HG02981 (cell line): ENCODE results near the gene RGS17.
A peak's percentile ranks its signal among the peaks of the same experiment; 100 is the strongest.
"Not testable (repeated sequence)": the region's sequence is repeated elsewhere in the genome, so short reads cannot be mapped to it uniquely, and the experiment has no call there.

Experiments used
- ATAC-seq: cut with Tn5 transposase; IDR thresholded peaks from one replicate; pipeline ENCODE4 v1.9.1; 2021; ENCODE audit warnings: mild to moderate bottlenecking, moderate library complexity; ENCODE audit not compliant: unreplicated experiment

The RGS17 gene

DNA sequence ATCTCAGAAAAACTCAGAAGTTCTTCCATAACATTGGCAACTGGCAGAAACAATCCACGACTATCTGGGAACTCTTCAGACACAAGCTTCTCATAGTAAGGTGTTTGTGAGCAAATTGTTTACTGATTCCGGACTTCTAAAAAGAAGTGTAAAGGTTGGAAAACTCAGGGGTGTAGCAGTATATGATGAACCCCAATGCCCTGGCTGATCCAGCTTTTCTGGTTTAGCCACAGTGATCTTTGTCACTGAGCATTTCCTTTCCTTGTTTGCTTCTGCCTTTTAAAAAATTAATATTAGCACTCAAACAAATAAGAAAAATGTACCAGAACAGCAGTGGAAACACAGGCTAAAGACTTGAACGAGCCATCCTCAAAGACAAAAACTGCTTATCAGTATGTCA lies 4.9 kb downstream of the RGS17 start:
- no peak for ATAC-seq

DNA sequence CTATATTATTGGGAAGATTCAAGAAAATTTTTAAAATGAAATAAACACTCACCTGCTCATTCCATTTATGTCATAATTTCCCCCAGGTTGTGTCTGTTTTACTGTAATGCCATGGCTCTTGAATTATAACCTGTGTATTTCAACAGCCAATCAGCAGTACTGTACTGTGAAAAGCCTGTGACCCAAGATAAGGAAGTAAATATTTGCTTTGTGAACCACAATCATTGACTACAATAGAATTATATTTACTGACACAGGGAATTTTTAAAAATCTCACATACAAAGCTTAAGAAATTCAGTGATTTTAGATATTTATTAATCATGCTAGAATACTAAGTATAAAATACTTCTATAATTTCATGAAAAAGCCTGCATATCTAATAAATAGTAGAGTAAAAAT lies 6.0 kb downstream of the RGS17 start:
- ATAC-seq: no peak

DNA sequence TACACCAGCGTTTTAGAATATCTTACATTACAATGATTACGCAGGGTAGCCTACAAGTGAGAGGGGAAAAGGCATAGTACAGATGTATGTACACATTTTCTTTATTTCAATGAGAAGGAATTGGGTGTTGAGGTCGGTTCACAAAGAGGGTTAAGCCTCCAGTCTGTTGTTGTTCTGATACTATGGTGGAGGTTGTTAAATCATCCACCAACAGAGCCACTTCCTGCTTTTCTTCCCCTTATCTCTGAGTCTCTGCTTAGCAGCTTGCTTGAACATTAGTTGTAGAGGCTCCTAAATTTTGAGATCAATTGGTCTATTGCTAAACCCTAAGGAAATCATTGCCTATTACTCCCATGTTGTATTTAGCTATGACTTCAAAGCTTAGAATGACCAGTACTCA lies 7.3 kb downstream of the RGS17 start:
- peak; percentile 61 for ATAC-seq

DNA sequence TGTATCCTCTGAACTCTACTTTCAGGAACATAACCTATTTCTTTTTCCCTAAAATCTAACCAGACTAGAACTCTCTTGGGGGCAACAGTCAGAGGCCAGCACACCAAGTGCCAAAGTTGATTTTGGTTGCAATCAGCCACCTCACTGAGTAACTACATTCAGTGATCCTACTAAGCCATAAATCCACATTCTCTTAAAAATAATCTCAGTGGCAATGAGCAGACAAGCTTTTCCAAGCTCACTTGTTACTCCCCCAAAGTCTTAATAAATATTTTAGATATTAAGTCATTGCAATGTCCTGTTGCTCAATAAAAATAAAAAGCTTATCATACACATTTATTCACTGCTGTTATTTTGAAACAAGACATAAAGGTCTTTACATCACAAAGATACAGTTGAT lies 9.8 kb downstream of the RGS17 start:
- ATAC-seq: no peak

DNA sequence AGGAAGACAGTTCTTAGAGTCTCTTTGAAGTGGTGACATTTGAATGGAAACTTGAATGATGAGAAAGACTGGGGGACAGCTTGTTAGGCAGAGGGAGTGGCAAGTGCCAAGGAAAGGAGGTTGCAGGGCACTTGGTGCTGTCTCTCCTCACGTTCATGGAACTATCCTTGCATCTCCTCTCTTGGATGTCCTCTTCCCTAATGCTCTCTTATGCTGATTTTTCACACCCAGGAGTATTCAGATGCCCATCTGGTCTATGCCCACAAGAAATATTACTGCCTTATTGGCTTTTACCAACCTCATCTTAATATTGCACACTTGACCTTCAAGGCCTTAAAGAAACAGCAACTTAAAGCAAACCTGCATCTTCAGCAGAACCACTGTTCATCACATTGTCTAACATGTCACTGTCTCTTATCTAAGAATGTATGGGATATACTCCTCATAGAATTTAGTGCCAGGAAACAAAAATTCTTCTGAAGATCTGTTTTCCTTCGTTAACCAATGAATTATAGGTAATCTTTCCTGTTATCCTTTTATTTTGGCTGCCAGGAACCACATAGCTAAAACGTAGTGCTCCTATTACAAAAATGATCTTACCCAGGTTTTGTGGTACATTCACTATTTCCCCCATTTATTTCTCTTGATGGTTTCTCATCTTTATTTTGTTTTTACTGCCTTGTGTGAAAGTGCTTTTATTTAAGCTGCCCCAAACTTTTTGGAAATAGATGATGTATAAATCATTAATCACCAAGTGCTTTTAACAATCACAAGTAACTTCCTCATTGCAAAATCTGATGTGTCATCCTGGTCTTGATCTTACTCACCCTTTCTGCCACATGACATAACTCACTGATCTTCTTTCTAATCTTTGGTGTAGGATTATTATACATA lies 12.8 kb downstream of the RGS17 start:
- ATAC-seq: peak; percentile 99

DNA sequence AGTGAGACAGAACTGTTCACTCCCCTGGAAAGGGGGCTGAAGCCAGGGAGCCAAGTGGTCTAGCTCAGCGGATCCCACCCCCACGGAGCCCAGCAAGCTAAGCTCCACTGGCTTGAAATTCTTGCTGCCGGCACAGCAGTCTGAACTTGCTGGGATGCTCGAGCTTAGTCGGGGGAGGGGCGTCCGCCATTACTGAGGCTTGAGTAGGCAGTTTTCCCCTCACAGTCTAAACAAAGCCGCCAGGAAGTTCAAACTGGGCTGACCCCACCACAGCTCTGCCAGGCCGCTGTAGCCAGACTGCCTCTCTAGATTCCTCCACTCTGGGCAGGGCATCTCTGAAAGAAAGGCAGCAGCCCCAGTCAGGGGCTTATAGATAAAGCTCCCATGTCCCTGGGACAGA lies 20.0 kb downstream of the RGS17 start:
- ATAC-seq: not testable (repeated sequence)

DNA sequence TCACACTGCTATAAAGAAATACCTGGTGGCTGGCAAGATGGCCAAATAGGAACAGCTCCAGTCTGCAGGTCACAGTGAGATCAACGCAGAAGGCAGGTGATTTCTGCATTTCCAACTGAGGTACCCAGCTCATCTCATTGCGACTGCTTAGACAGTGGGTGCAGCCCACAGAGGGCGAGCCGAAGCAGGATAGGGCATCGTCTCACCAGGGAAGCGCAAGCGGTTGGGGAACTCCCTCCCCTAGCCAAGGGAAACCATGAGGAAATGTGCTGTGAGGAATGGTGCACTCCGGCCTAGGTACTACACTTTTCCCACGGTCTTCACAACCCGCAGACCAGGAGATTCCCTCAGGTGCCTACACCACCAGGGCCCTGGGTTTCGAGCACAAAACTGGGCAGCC lies 20.5 kb downstream of the RGS17 start:
- not testable (repeated sequence) for ATAC-seq

DNA sequence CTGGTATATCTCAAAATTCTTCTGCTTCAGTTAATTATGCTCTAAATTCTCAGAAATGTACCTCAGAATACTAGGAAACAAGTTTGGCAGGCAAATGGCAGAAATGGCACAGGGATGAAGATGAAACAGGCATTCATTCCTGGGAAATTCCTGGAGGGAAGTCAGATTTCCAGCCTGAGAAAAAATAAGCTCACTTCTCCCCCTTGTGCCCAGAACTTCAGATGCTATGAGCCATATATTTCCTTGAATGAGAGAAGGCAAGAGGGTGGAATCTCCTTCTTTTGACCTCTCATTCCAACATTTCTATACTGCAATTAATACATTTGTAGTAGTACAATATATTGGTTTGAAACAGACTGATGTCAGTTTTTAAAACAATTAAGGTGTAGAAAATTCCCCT lies 22.8 kb downstream of the RGS17 start:
- no peak for ATAC-seq

DNA sequence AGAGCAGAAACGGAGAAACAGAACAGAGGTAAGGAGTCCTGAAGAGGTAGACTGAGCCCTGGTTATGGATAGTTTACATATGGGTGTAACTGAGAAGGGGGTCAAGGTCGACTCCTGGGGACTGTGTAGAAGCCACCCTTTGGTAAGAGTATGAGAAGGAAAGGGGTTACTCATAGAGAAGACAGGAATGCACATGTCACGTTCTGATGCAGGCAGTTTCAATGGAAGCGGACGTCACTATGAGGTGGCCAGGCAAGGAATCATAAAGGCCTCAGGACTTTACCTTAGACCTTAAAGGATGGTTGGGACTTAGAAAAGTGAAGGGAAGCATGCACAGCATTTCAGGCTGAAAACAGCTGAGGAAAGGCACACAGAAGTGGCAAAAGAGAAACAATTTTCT lies 25.1 kb downstream of the RGS17 start:
- no peak for ATAC-seq

DNA sequence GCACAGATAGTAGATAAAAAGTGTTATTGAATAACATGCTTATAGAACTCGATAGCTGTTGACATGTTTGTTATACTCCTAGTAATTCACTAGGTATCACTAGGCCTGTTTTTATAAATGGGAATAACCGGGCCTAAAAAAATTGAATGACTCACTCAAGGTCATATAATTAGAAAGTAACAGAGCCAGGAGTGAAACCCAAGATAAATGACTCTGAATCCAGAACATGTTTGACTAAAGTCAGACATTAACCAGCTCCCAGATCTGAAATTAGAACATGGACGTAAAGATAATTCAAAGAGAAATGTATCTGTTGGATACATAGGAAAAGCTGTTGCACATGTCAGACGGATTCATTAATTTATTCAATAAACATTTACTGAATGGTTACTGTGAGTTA lies 26.9 kb downstream of the RGS17 start:
- no peak for ATAC-seq

DNA sequence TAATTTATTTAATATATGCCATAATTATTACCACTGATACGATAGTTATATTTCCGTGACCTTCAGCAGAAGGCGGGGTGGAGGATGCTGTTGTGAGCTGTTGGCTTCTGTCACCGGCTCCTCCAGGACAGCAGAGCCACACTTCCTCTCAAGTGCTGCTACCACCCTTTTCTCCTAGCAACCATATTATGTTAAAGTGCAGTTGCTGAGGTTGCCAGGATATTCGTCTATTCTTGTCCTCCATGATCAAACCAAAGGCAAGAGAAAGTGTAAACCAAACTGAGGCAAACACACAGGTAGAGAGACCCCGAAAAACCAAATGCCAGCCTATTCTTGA lies 27.8 kb downstream of the RGS17 start:
- ATAC-seq: no peak

DNA sequence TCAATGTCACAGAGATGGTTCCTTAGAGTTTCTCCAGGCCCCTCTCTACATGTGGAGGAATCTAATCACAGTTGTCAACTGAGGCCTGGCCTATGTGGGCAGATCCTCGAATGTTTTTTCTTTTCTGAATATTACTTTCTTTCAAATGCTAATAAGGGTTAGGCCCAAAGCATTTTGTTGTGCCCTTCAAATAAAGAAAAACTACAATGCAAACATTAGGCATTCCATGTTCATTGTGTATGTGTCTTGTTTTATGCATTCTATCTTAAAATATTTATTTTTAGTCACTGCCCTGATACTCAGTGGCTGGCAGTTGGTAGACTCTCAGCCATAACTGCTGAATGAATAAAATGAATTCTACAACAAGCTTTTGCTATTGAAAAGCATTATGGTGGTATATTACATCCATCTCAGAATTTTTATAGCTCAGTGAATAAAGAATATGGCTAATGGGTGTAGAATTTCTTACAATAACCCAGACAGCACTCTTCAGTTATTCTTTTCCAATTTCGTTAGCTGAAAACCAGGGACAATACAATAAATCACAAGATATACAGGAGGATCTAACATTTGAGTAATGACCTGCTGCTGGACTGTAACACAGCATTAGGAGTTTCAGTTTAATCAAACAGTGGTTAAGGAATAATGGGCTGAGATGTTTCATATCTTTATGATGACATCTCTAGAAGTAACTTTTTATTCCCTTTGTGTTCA lies 28.3 kb downstream of the RGS17 start:
- no peak for ATAC-seq

DNA sequence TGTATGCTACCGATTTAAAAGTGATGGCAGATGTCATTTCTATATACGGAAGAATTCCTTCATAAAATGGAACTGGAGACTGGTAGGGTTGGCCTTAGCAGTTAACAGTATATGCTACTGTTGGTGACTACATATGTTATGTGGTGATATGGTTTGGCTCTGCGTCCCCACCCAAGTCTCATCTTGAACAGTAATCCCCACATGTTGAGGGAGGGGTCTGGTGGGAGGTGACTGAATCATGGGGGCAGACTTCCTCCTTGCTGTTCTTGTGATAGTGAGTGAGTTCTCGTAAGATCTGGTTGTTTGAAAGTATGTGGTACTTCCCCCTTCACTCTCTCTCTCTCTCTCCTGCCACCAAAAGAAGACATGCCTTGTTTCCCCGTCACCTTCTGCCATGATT lies 29.6 kb downstream of the RGS17 start:
- no peak for ATAC-seq

DNA sequence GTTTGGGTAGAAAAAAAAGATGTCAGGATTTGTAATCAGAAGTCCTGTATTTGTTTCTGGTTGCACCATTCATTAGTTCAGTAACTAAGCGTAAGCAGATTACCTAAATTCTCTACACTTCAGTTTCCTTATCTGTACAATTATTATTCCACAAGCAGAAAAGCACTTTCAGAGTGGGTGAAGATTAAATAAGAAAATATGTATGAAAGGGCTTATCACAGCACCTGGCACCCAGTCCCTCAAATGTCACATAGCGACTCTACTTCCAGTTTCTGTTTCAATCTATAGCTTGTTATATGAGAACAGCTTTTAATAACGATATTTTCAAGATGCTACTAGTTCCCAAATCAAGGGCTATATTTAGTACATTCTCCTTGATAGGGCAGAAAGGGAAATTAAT lies 31.4 kb downstream of the RGS17 start:
- no peak for ATAC-seq

DNA sequence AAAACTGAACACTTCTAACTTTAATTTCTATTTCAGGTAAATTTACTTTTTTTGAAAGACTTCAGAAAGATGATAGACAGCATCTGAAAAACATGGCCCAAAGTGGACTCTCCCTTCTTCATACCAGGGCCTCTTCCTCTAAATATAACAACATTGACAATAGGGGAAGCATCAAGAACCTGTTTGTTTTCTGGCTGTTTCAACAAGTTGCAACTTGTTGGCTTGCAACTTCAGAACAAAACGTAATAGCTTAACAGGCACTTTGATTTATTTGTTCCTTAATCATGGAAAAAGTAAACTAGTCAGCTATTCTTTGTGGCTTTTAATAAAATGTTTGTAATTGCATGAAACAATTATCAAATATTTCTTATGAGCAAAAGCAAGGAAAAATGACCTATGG lies 34.3 kb downstream of the RGS17 start:
- no peak for ATAC-seq

DNA sequence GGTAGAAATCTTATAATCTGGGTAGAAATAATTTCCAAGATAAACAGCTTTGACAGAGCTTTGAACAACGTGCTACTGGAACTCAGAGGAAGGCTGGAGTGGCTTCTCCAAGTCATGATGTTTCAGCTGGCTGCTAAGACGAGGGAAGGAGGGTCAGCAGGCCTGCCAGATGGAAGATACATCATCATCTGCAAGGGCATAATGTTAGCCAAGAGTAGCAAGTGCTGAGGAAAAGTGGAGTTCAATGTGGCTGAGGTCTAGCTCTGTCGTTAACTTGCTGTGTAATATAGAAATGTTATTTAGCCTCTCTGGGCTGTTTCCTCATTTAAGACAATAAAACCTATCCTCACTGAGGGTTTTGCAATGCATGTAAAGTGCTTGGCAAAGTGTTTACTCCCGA lies 35.1 kb downstream of the RGS17 start:
- no peak for ATAC-seq

DNA sequence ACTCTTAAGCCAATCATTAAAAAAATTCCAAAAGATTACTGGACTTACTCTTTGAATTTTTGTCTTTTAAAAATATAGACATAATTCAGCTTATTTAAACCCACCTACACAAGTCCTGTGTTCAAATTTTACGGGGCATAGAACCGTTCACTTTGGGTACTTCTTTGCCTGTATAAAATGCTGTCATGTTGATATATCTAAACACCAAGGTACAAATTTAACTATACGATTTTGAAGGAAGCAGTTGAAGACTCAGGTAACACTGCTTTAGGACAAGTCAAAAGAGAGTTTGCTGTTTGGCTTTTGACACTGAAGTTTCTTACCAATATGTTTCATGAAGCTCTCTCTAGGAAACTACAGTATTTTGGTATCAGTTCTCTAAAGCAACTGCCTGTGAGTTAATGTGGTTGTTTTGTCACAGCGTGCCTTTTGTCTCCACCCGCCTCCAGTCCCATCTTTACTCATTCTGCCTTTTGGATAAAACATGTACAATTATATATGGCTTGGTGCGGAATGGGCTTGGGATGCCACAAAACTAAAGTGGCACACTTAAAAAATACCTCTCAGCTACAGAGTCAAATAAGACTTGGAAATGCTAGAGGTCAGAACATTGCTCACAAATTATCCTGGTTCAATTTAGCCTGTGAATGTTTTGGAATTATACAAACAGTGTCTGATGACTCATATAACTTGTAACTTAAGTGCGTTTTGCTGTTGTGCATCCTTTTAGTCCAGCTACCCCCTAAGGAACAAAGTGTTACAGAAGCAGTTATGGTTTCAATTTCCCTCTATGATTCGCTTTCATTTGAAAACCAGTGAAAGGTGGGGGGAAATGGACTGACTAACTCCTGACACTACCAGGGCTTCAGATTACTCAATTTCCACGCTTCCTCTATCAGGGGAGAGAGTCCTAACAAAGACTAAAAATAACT lies 38.7 kb downstream of the RGS17 start:
- ATAC-seq: peak; percentile 93

DNA sequence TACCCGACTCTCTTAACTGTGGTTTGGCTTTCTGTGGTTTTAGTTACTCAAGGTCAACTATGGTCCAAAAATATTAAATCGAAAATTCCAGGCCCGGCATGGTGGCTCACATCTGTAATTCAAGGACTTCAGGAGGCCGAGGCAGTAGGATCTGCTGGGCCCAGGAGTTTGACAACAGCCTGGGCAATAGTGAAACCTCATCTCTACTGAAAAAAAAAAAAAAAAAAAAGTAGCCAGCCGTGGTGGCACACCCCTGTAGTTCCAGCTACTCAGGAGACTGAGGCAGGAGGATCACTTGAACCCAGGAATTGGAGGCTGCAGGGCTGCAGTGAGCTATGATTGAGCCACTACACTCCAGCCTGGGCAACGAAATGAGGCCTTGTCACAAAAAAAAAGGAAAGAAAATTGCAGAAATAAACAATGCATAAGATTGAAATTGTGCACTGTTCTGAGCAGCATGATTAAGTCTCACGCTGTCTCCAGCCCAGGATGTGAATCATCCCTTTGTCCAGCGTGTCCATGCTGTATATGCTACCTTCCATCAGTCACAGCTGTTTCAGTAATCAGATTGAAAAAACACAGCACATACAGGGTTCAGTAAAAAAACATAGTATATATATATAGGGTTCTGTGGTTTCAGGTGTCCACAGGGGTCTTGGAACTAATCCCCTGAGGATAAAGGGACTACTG lies 40.7 kb downstream of the RGS17 start:
- no peak for ATAC-seq

DNA sequence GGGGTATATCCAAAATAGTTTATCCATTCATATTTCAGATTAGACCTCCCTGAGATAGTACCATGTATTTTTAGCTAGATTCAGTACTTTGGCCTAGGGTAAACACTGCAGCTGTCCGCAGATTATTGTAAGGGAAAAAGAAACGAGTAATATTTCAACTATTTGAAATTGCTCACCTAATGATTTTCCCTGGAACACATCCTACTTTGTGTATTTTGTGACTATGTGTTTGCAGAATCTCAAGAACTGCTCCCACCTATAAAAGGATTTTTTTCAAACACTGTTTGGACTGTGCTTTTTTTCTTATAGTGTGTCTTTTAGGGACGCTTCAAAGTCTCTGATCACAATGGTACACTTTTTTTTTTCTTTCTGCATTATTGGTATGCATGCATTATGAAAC lies 42.3 kb downstream of the RGS17 start:
- no peak for ATAC-seq

DNA sequence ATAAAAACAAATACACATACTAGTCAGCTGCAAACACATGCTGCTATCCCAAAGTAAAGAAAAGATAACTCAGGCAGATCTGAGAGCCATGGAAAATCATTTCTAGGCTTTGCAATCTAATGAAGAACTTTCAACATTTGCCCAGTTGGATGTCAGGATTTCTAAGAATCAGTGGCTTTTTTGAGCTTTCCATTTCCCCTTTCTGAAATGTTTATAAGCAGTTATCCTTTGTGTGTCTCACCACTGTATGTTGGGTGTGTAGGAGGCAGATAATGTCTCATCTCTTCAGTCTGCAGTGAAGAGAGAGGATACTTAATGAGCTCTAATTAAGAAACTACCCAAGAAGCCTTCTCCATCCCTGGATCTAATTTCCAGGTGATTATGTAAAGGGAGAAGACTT lies 43.6 kb downstream of the RGS17 start:
- ATAC-seq: no peak
